Astrocyte (in vitro differentiated cells and primary cell): ENCODE results near the gene SP140. TPM values are rescaled to one million over a fixed set of nuclear protein-coding genes. Genes with fewer than 3 reads are reported as not detected.

Experiments
- DNase-seq: peaks from one replicate; pipeline ENCODE4 v3.0.0-alpha.2; 2010; ENCODE audit warnings: low read depth
- FAIRE-seq: peaks from 2 replicates; lab custom pipeline; 2011; peaks lifted over from hg19 to GRCh38; lab: Jason Lieb, UNC
- H2AFZ ChIP-seq: 2 replicates; pipeline ENCODE4 v1.6.0; 2012; ENCODE audit warnings: low read depth, low read length, inconsistent platforms
- H3K27ac ChIP-seq: 2 replicates; pipeline ENCODE4 v1.5.1; 2011; ENCODE audit warnings: low read depth, low read length, inconsistent platforms
- H3K27me3 ChIP-seq: 2 replicates; pipeline ENCODE4 v1.6.0; 2011; ENCODE audit warnings: low read length, inconsistent platforms; ENCODE audit not compliant: insufficient read depth
- H3K36me3 ChIP-seq: 2 replicates; pipeline ENCODE4 v1.5.1; 2011; ENCODE audit warnings: low read length, inconsistent platforms; ENCODE audit not compliant: insufficient read depth
- H3K4me1 ChIP-seq: 2 replicates; pipeline ENCODE4 v1.5.1; 2011; ENCODE audit warnings: low read length, inconsistent platforms; ENCODE audit not compliant: insufficient read depth
- H3K4me2 ChIP-seq: 2 replicates; pipeline ENCODE4 v1.6.0; 2012; ENCODE audit warnings: low read length, inconsistent platforms
- H3K4me3 ChIP-seq: 2 replicates; pipeline ENCODE4 v1.5.1; 2011; ENCODE audit warnings: low read depth, mild to moderate bottlenecking, low read length, inconsistent platforms; ENCODE audit not compliant: insufficient read depth
- H3K79me2 ChIP-seq: 2 replicates; pipeline ENCODE4 v1.6.0; 2012; ENCODE audit warnings: mild to moderate bottlenecking, low read length, inconsistent platforms; ENCODE audit not compliant: insufficient read depth
- H3K9ac ChIP-seq: 2 replicates; pipeline ENCODE4 v1.6.0; 2012; ENCODE audit warnings: mild to moderate bottlenecking, low read length, inconsistent platforms
- H3K9me3 ChIP-seq: 2 replicates; pipeline ENCODE4 v1.5.1; 2012; ENCODE audit warnings: low read depth, mild to moderate bottlenecking, low read length, inconsistent platforms; ENCODE audit not compliant: insufficient read depth
- H4K20me1 ChIP-seq: 2 replicates; pipeline ENCODE4 v1.6.0; 2012; ENCODE audit warnings: low read length, inconsistent platforms; ENCODE audit not compliant: insufficient read depth
- H3K27ac Mint-ChIP-seq: one replicate; pipeline ENCODE4 v1.8.0; 2021; ENCODE audit warnings: mild to moderate bottlenecking, mixed read lengths; ENCODE audit not compliant: unreplicated experiment
- H3K27me3 Mint-ChIP-seq: one replicate; pipeline ENCODE4 v1.8.0; 2021; ENCODE audit warnings: low read depth, mixed read lengths; ENCODE audit not compliant: unreplicated experiment
- H3K36me3 Mint-ChIP-seq: one replicate; pipeline ENCODE4 v1.8.0; 2021; ENCODE audit warnings: low read depth, mixed read lengths; ENCODE audit not compliant: unreplicated experiment
- H3K4me1 Mint-ChIP-seq: one replicate; pipeline ENCODE4 v1.8.0; 2021; ENCODE audit warnings: low read depth, mixed read lengths; ENCODE audit not compliant: unreplicated experiment
- H3K4me3 Mint-ChIP-seq: one replicate; pipeline ENCODE4 v1.8.0; 2021; ENCODE audit warnings: mild to moderate bottlenecking, moderate library complexity, mixed read lengths; ENCODE audit not compliant: unreplicated experiment
- H3K9me3 Mint-ChIP-seq: one replicate; pipeline ENCODE4 v1.8.0; 2021; ENCODE audit warnings: mild to moderate bottlenecking, mixed read lengths; ENCODE audit not compliant: unreplicated experiment
- CTCF ChIP-seq: IDR thresholded peaks from 2 replicates; pipeline ENCODE4 v1.5.1; 2011; ENCODE audit warnings: low read depth, mild to moderate bottlenecking, inconsistent platforms, low read length, moderate library complexity; ENCODE audit not compliant: insufficient read depth
- EZH2 ChIP-seq: IDR thresholded peaks from 2 replicates; pipeline ENCODE4 v1.6.1; 2012; ENCODE audit warnings: mild to moderate bottlenecking, low read length, inconsistent platforms; ENCODE audit not compliant: insufficient read depth
- total RNA-seq: library from RNA; stranded (reverse); gene quantifications from 2 replicates; pipeline ENCODE4 v1.2.1, GENCODE V29; 2021

SP140 gene
- total RNA-seq, 1 donor from 2014 or later, result 18.5 TPM

GRCh38 chr2:230322561-230323384 lies 97.2 kb downstream of the SP140 start:
- no peak overlapping the region for H3K4me3 Mint-ChIP-seq
- Histone ChIP-seq H3K9ac (no peak overlapping the region), H3K9me3 (peaks cover 8% of the 10 kb centered on the region), H3K36me3 (no peaks in the 10 kb centered on the region), H4K20me1 (no peaks in the 10 kb centered on the region), H3K79me2 (peaks cover 4% of the 10 kb centered on the region), H3K4me2 (no peak overlapping the region), H3K27me3 (no peaks in the 10 kb centered on the region), H3K4me1 (peaks cover 13% of the 10 kb centered on the region), H3K4me3 (no peak overlapping the region), H2AFZ (no peak overlapping the region), H3K27ac (no peak overlapping the region)
- no peak for FAIRE-seq
- H3K4me1 Mint-ChIP-seq, result peaks cover 6% of the 10 kb centered on the region
- H3K9me3 Mint-ChIP-seq, result peaks cover 16% of the 10 kb centered on the region
- no peak for DNase-seq
- TF ChIP-seq CTCF (no peak), EZH2 (no peak)
- H3K27me3 Mint-ChIP-seq, result peaks cover 3% of the 10 kb centered on the region
- peaks cover 7% of the 10 kb centered on the region for H3K36me3 Mint-ChIP-seq
- no peak overlapping the region for H3K27ac Mint-ChIP-seq

- no peak overlapping the region for H3K9ac ChIP-seq
- H3K4me3 Mint-ChIP-seq, result no peak overlapping the region
- no peak overlapping the region for H3K4me2 ChIP-seq
- no peaks in the 10 kb centered on the region for H3K36me3 ChIP-seq
- H3K9me3 ChIP-seq, result peaks cover 8% of the 10 kb centered on the region
- FAIRE-seq, result no peak
- peaks cover 3% of the 10 kb centered on the region for H3K27me3 Mint-ChIP-seq
- H3K4me1 Mint-ChIP-seq, result peaks cover 6% of the 10 kb centered on the region
- H3K36me3 Mint-ChIP-seq, result peaks cover 5% of the 10 kb centered on the region
- H4K20me1 ChIP-seq, result no peaks in the 10 kb centered on the region
- H3K79me2 ChIP-seq, result peaks cover 12% of the 10 kb centered on the region
- H3K9me3 Mint-ChIP-seq, result peaks cover 16% of the 10 kb centered on the region
- H3K27me3 ChIP-seq, result no peaks in the 10 kb centered on the region
- no peak overlapping the region for H2AFZ ChIP-seq
- DNase-seq, result no peak
- H3K27ac Mint-ChIP-seq, result no peak overlapping the region
- H3K4me3 ChIP-seq, result no peak overlapping the region
- H3K27ac ChIP-seq, result no peak overlapping the region
- peaks cover 13% of the 10 kb centered on the region for H3K4me1 ChIP-seq
- peak; percentile 4 for TF ChIP-seq CTCF
- no peak for TF ChIP-seq EZH2
Measured at GRCh38 chr2:230323385-230324106, 98.0 kb downstream of the SP140 start.
